ENCODE results near the gene FGF21.

Gene FGF21

DNA sequence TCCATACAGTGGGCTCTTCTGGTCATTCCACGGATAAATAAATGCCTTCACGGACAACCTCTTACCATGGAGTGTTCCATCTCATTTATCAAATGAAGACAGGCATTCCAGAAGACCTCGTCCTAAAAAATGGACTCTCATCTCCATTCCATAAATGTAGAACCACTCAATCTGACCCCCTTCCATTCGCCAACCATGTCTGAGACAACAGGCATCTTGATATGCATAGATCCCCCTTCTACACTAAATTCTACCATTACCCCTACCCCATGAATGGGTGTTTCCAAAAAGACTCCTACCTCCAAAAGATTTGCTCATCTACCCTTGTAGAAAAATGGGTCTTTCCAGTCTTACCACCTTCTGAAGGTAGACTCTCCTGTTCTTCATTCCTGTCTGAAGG, 23.9 kb upstream of the FGF21 start:
- no peak for DNase-seq

DNA sequence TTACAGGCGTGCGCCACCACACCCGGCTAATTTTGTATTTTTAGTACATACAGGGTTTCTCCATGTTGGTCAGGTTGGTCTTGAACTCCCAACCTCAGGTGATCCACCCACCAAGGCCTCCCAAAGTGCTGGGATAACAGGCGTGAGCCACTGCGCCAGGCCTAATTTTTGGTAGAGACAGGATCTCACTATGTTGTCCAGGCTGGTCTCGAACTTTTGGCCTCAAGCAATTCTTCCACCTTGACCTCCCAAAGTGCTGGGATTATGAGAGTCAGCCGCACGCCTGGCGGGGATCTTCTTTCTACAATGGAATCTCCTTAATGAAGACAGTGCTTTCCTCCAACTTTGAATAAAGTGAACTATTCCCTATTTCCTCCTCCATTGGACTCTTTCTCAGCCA, 20.7 kb upstream of the FGF21 start:
- DNase-seq = no peak

- DNase-seq = peak; percentile 24 to 53
Observed at GRCh38 chr19:48735031-48735615, 20.2 kb upstream of the FGF21 start.

- no peak for DNase-seq
Observed at GRCh38 chr19:48737360-48737998, 17.8 kb upstream of the FGF21 start.

- peak; percentile 45 to 72 for DNase-seq
Observed at GRCh38 chr19:48738557-48739403, 16.5 kb upstream of the FGF21 start.

GRCh38 chr19:48739404-48740163, 15.7 kb upstream of the FGF21 start:
- no peak for DNase-seq

DNA sequence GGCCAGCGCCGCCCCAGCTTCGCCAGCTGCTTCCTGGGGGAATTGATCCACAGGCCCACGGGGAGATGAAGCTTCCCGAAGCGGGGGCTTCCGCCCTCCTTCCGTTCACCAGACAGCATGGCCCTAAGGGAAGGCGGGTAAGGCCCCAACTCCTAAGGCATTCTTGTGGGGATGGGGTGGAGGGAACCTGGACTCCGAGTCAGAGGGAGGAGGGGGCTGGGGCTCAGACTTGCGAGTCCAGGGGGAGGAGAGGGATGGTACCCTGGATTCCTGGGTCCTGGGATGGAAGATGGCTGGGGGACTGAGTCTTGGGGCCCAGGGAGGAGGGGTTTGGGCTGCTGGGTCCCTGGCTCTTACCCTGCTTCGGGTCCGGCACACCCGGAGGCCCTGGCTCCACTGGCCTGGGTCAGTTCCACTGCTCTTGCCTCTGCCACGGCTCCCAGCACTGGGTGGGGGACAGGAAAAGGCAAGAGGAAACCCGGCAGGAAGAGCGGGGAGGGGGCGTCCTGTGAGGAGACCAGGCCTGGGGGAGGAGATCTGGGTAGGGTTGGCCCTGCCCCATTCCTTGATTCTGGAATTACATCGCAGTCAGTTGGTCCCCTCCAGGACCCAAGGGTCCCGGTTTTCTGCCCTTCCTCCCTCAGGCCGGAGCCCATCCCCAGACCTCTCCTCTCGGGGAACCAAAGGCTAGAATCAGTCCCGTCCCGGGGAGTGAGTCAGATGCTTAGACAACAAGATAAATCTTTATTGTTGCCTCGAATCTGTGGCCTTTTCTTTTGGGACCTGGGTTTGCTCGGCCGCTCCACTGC, 15.0 kb upstream of the FGF21 start, which contains the start of gene RASIP1:
RASIP1 (minus strand) TSS at position 447 of the 809 bp plus-strand sequence; CDS start at position 119, 328 bp downstream.
- DNase-seq = no peak

- no peak for DNase-seq
Observed at GRCh38 chr19:48741129-48741999, 14.0 kb upstream of the FGF21 start.

GRCh38 chr19:48742096-48742495, 13.2 kb upstream of the FGF21 start:
- no peak for DNase-seq

DNA sequence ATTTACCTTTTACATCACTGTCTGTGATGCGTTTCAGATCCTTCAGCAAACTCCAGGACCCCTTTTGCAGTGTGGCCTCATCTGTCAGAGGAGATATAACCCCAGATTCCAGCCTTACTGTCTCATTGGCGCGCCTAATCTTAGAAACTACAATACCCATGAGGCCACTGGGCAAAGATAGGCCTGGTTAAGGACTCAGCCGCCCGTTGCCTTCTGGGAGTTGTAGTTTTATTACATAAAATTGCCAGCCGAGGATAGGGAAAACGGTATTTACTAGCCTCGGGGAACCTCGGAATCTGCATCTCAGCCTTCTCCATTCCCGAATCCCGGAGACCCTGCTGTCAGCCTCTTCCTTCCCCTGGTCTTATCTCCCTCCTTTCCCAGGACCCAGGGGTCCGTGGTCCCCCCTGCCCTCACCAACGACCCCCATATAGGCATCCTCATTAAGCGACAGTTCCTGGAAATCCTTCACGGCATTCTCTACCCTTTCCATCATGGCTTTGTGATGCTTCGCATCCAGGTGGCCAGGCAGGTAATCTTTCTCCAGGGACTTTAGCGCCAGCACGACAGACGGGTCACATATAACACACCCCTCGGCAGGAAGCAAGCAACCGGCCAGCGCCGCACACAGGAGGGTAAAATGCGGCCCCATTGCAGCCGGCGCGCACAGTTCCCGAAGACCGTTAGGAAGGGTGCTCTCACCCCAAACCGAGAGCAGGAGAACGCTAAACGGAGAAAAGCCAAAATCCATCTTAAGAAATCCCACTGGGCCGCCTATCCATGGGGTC, 9.9 kb upstream of the FGF21 start:
- DNase-seq = peak; percentile 38 to 44

DNA sequence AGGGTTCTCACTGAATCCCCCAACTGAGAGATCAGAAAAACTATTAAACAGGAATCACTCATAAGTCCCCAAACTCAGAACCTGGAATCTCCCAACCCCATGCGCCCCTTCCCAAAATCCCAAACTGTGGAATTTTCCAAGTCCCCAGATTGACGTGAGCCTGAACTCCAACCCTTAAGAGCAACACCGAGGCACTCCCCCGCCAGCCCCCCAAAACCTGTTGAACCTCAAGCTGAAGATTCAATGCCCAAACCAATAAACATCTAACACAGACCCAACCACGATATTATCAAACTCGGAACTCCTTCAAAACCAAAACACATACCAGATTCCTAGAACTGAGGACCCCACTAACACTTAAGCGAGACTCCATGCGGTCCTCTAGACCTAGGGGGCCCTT, 9.2 kb upstream of the FGF21 start:
- DNase-seq = no peak

DNA sequence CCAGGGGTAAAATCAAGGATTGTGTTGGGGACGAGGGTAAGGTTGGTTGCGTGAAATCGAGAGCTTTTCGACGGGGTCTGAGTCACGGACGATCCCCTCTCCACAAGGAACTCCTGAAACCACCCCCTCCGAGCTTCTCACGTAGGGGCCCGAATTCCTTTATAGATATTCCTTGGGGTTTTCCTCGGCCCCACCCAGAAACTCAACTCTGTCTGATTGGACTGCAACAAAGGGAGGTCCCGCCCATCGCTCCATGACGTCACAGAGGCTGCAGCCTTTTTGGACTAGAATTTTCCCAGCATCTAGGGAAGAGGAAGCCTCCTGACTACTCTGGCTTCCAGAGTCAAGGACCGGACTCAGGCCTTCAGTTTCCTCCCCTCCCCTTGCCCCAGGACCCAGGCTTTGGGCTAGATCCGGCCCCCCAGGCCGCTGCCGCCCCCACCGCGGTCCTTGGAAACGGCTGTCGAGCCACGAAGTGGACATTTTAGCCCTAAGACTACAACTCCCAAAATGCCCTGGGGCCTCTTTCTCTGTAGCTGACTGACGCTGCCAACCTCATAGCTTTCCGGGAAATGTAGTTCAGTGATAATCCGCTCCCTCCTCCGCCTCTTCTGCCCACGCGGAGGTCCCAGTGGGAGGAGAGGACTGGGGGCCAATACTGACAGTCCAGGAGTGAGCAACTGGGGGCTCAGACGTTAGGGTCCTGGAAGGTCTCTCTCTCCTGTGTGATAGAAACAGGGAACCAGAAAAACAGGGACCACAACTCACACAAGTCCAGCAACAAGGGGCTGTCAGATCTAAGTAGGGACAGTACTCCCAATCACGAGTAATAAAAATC, 8.4 kb upstream of the FGF21 start, which contains the start of gene IZUMO1:
IZUMO1 (minus strand) TSS at position 172 of the 838 bp plus-strand sequence. CDS start 1,050 bp downstream, outside the sequence.
- peak in 1 of 2 experiments; percentile 74 for DNase-seq

GRCh38 chr19:48749571-48750198, 5.6 kb upstream of the FGF21 start:
- no peak for DNase-seq

GRCh38 chr19:48750351-48750750, 5.0 kb upstream of the FGF21 start:
- no peak for DNase-seq

- no peak for DNase-seq
Observed at GRCh38 chr19:48750771-48751504, 4.4 kb upstream of the FGF21 start.

GRCh38 chr19:48751845-48752495, 3.4 kb upstream of the FGF21 start:
- no peak for DNase-seq
